Mesangial cell (primary cell): ENCODE data around the gene SHISA5. TPM values are rescaled to one million over a fixed set of nuclear protein-coding genes. Genes with fewer than 3 reads are reported as not detected.

Experiments
- total RNA-seq: library from RNA; depleted of rRNA; stranded (reverse); fragments of >200 nt; gene quantifications from 2 replicates; pipeline ENCODE4 v1.2.3, GENCODE V29; 2015

The SHISA5 gene
- 190 and 243 TPM in 2 replicates for total RNA-seq

GRCh38 chr3:48504051-48504946, at the start of gene SHISA5:
Gene SHISA5 (minus strand): TSS chr3:48504174. CDS start chr3:48504094, 80 bp downstream.

GRCh38 chr3:48446425-48447193, 57.4 kb downstream of the SHISA5 start, which contains the start of gene ATRIP:
Gene ATRIP (plus strand): TSS chr3:48446737. CDS start chr3:48446846, 109 bp downstream.

GRCh38 chr3:48439820-48440589, 64.0 kb downstream of the SHISA5 start, which contains the start of the genes CCDC51 and TMA7:
Gene CCDC51 (minus strand): TSS chr3:48440119. CDS start chr3:48435128, 4,991 bp downstream.
Gene TMA7 (plus strand): TSS chr3:48440257. CDS start chr3:48440297, 40 bp downstream.

GRCh38 chr3:48429960-48430707, 73.8 kb downstream of the SHISA5 start, which contains the start of gene PLXNB1:
Gene PLXNB1 (minus strand): TSS chr3:48430086. CDS start chr3:48424611, 5,475 bp downstream.

Other genes with a start within 250 kb of the SHISA5 start
- gene NME6, start 202.8 kb downstream of the SHISA5 start, total RNA-seq: 27.2 and 28.9 TPM in 2 replicates
- not detected in 2 replicates for gene SPINK8, start 170.5 kb downstream of the SHISA5 start, total RNA-seq
- 0.25 TPM in 1 of 2 replicates, not detected in the other for gene FBXW12, start 132.0 kb downstream of the SHISA5 start, total RNA-seq
- 55.9 and 190 TPM in 2 replicates for gene PLXNB1, start 74.1 kb downstream of the SHISA5 start, total RNA-seq
- gene CCDC51, start 64.1 kb downstream of the SHISA5 start, total RNA-seq: 19.9 and 26.2 TPM in 2 replicates
- 77.1 and 221 TPM in 2 replicates for gene TMA7, start 63.9 kb downstream of the SHISA5 start, total RNA-seq
- 5.5 and 11.2 TPM in 2 replicates for gene ATRIP, start 57.4 kb downstream of the SHISA5 start, total RNA-seq
- 7.1 and 7.5 TPM in 2 replicates for gene PFKFB4, start 52.6 kb upstream of the SHISA5 start, total RNA-seq
- gene UCN2, start 59.6 kb upstream of the SHISA5 start, total RNA-seq: 8.4 and 9.9 TPM in 2 replicates
- 122 and 146 TPM in 2 replicates for gene COL7A1, start 91.2 kb upstream of the SHISA5 start, total RNA-seq
- 349 and 382 TPM in 2 replicates for gene UQCRC1, start 105.5 kb upstream of the SHISA5 start, total RNA-seq
- gene TMEM89, start 117.6 kb upstream of the SHISA5 start, total RNA-seq: not detected in 2 replicates
- 28.2 and 29.3 TPM in 2 replicates for gene SLC26A6, start 131.3 kb upstream of the SHISA5 start, total RNA-seq
- 1.1 and 3.8 TPM in 2 replicates for gene CELSR3, start 158.7 kb upstream of the SHISA5 start, total RNA-seq
- gene NCKIPSD, start 181.7 kb upstream of the SHISA5 start, total RNA-seq: 20.5 and 24.4 TPM in 2 replicates
- gene IP6K2, start 213.0 kb upstream of the SHISA5 start, total RNA-seq: 60.1 and 76.3 TPM in 2 replicates